Natural killer cell (primary cell): Measurements from ENCODE around the gene KLHL22. TPM values are rescaled to one million over a fixed set of nuclear protein-coding genes. Genes with fewer than 3 reads are reported as not detected.

Experiments used
- ATAC-seq, 3 donors: fragments of 150-1000 bp in 2 of 3; fragments of 200-7000 bp in 1 of 3; cut with Tn5 transposase; 1 replicate in 1 of 3; 2 replicates in 2 of 3; pipeline ENCODE4 v1.10.0; 2021; ENCODE audit warnings: mild to moderate bottlenecking in 2 of 3, moderate library complexity in 2 of 3
- DNase-seq, 2 donors: peaks; one replicate each; pipeline versions ENCODE4 v3.0.0 to v3.0.0-alpha.2; 2013 to 2021; ENCODE audit warnings: mixed read lengths in 1 of 2
- H3K27ac ChIP-seq: one replicate; pipeline ENCODE4 v1.5.1; 2013; ENCODE audit warnings: mild to moderate bottlenecking, low read length
- H3K27me3 ChIP-seq: one replicate; pipeline ENCODE4 v1.6.1; 2013; ENCODE audit warnings: low read length; ENCODE audit not compliant: control insufficient read depth, insufficient read depth
- H3K36me3 ChIP-seq: one replicate; pipeline ENCODE4 v1.6.1; 2013; ENCODE audit warnings: low read length; ENCODE audit not compliant: control insufficient read depth, insufficient read depth
- H3K4me1 ChIP-seq: one replicate; pipeline ENCODE4 v1.6.1; 2013; ENCODE audit warnings: low read length; ENCODE audit not compliant: control insufficient read depth, insufficient read depth
- H3K4me3 ChIP-seq: one replicate; pipeline ENCODE4 v1.5.1; 2013; ENCODE audit warnings: low read length
- H3K9me3 ChIP-seq: one replicate; pipeline ENCODE4 v1.6.1; 2013; ENCODE audit warnings: low read length; ENCODE audit not compliant: control insufficient read depth, insufficient read depth
- H3K27ac Mint-ChIP-seq, 2 donors: one replicate each; pipeline ENCODE4 v1.8.0; 2022; ENCODE audit warnings: mild to moderate bottlenecking in 2 of 2, mixed read lengths in 2 of 2, moderate library complexity in 1 of 2
- H3K27me3 Mint-ChIP-seq, 2 donors: one replicate each; pipeline ENCODE4 v1.8.0; 2022; ENCODE audit warnings: low read depth in 2 of 2, mixed read lengths in 2 of 2
- H3K36me3 Mint-ChIP-seq: one replicate; pipeline ENCODE4 v1.8.0; 2022; ENCODE audit warnings: mixed read lengths
- H3K4me1 Mint-ChIP-seq, 2 donors: one replicate each; pipeline ENCODE4 v1.8.0; 2022; ENCODE audit warnings: mixed read lengths in 2 of 2
- H3K4me3 Mint-ChIP-seq: one replicate; pipeline ENCODE4 v1.8.0; 2022; ENCODE audit warnings: mild to moderate bottlenecking, moderate library complexity, mixed read lengths
- H3K9me3 Mint-ChIP-seq, 2 donors: one replicate each; pipeline ENCODE4 v1.8.0; 2022; ENCODE audit warnings: mixed read lengths in 2 of 2
- WGBS: methylation state at CpG from one replicate; pipeline ENCODE4 v1.1.7; 2013; ENCODE audit warnings: missing lambda C conversion rate; ENCODE audit not compliant: insufficient coverage; 5-methylcytosine and 5-hydroxymethylcytosine counted together
- intact Hi-C: fragments of 100-400 bp; cut with micrococcal nuclease; formaldehyde crosslinking; loops from one replicate; pipeline ENCODE4 v1.14.2; 2022
- total RNA-seq, 4 donors: library from RNA; stranded (reverse); fragments of 120-200 nt in 1 of 4; gene quantifications; one replicate each; pipeline versions ENCODE4 v1.2.3 to v1.2.4, GENCODE V29; 2013 to 2022
- TF ChIP-seq, protein P1 (sequence below): fragments of 200-600 bp; IDR thresholded peaks from one replicate; pipeline ENCODE4 v1.8.0; 2022; ENCODE audit warnings: antibody characterized with exemption

Gene KLHL22
- total RNA-seq, 3 donors from 2014 or later (not counting 1 experiment from before 2014, with no cell fraction given) = 26.5 to 53.0 (median 31.0) TPM

- DNase-seq (peak; percentile 91 to 96), ATAC-seq (peak; percentile 94 to 98 (median 95))
- no peaks in the 10 kb centered on the region for H3K9me3 Mint-ChIP-seq
- intact Hi-C loops = loop anchor here (1.0 kb wide), 2 partner anchors 11 to 78 kb away; partner anchors contain the start of gene MED15
- H3K4me3 Mint-ChIP-seq = peak overlapping the region; percentile 96
- H3K9me3 ChIP-seq = no peaks in the 10 kb centered on the region
- no peaks in the 10 kb centered on the region for H3K36me3 Mint-ChIP-seq
- under 1% methylated on average over 54 of the region's 54 CpGs for WGBS
- TF ChIP-seq, protein P1, sequence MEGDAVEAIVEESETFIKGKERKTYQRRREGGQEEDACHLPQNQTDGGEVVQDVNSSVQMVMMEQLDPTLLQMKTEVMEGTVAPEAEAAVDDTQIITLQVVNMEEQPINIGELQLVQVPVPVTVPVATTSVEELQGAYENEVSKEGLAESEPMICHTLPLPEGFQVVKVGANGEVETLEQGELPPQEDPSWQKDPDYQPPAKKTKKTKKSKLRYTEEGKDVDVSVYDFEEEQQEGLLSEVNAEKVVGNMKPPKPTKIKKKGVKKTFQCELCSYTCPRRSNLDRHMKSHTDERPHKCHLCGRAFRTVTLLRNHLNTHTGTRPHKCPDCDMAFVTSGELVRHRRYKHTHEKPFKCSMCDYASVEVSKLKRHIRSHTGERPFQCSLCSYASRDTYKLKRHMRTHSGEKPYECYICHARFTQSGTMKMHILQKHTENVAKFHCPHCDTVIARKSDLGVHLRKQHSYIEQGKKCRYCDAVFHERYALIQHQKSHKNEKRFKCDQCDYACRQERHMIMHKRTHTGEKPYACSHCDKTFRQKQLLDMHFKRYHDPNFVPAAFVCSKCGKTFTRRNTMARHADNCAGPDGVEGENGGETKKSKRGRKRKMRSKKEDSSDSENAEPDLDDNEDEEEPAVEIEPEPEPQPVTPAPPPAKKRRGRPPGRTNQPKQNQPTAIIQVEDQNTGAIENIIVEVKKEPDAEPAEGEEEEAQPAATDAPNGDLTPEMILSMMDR = peak; percentile 81
- peak overlapping the region; percentile 97 for H3K27ac ChIP-seq
- H3K27ac Mint-ChIP-seq = peak overlapping the region; percentile 91 to 96
- peaks cover 25% of the 10 kb centered on the region for H3K4me1 ChIP-seq
- no peaks in the 10 kb centered on the region for H3K36me3 ChIP-seq
- no peaks in the 10 kb centered on the region for H3K27me3 ChIP-seq
- H3K4me1 Mint-ChIP-seq = peaks cover 20 to 41% of the 10 kb centered on the region in 2 donors
- peak overlapping the region; percentile 66 for H3K4me3 ChIP-seq
- H3K27me3 Mint-ChIP-seq = no peaks in the 10 kb centered on the region
These were observed 476 bp upstream of the KLHL22 start for GRCh38 chr22:20495861-20496681.

- Mint-ChIP-seq H3K4me1 (peaks cover 42 to 51% of the 10 kb centered on the region in 2 donors), H3K36me3 (no peaks in the 10 kb centered on the region)
These were observed 4.2 kb downstream of the KLHL22 start for GRCh38 chr22:20491346-20491745.

DNA sequence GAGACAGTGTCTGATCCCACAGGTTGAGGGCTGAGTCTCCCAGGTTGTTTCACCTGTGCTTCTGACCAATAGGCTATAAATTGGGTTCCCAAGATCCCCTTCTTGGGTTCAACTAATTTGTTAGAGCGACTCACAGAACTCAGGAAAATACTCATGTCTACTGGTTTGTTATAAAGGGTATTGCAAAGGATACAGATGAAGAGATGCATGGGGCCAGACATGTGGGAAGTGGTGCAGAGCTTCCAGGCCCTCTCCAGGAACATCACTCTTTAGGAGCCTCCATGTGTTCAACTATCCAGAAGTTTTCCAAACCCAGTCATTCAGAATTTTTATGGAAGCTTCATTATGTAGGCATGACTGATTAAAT lies 4.7 kb downstream of the KLHL22 start:
- Mint-ChIP-seq H3K4me3 (no peak overlapping the region), H3K4me1 (peaks cover 42 to 46% of the 10 kb centered on the region in 2 donors), H3K9me3 (no peaks in the 10 kb centered on the region), H3K36me3 (no peaks in the 10 kb centered on the region), H3K27me3 (no peaks in the 10 kb centered on the region), H3K27ac (peak overlapping the region in 1 of 2 donors; percentile 41)
- H3K9me3 ChIP-seq = no peaks in the 10 kb centered on the region
- WGBS = 100% methylated on average over 1 of the region's 1 CpG
- no peaks in the 10 kb centered on the region for H3K27me3 ChIP-seq
- no peak overlapping the region for H3K4me3 ChIP-seq
- ATAC-seq = no peak
- no peak overlapping the region for H3K27ac ChIP-seq
- TF ChIP-seq, protein P1 = no peak
- no peak for DNase-seq
- peaks cover 5% of the 10 kb centered on the region for H3K36me3 ChIP-seq
- intact Hi-C loops = no loop called here
- H3K4me1 ChIP-seq = peaks cover 15% of the 10 kb centered on the region

More at GRCh38 chr22:20491346-20491745, 4.2 kb downstream of the KLHL22 start:
- no peak overlapping the region for H3K4me3 Mint-ChIP-seq
- Histone ChIP-seq H3K27me3 (no peaks in the 10 kb centered on the region), H3K9me3 (no peaks in the 10 kb centered on the region), H3K36me3 (peaks cover 5% of the 10 kb centered on the region), H3K27ac (no peak overlapping the region), H3K4me1 (peaks cover 19% of the 10 kb centered on the region), H3K4me3 (no peak overlapping the region)
- no peaks in the 10 kb centered on the region for H3K9me3 Mint-ChIP-seq
- intact Hi-C loops = no loop called here
- WGBS = 100% methylated on average over 1 of the region's 2 CpGs
- H3K27ac Mint-ChIP-seq = no peak overlapping the region
- TF ChIP-seq, protein P1 = no peak
- DNase-seq (no peak), ATAC-seq (no peak)
- no peaks in the 10 kb centered on the region for H3K27me3 Mint-ChIP-seq
